Right lobe of liver (tissue), 4 donors: ENCODE measurements around the gene MFSD11.

Experiments used
- CTCF ChIP-seq, 4 donors: fragments of 200-600 bp in 3 of 4; fragments of 450-650 bp in 1 of 4; IDR thresholded peaks; one replicate each; pipeline versions ENCODE4 v1.5.1 to v1.8.0; 2016 to 2022; ENCODE audit warnings: antibody characterized with exemption in 4 of 4, mild to moderate bottlenecking in 2 of 4
- POLR2A ChIP-seq: fragments of 450-650 bp; IDR thresholded peaks from one replicate; pipeline ENCODE4 v1.6.1; 2017; ENCODE audit warnings: antibody characterized with exemption, mild to moderate bottlenecking
- donor health status: DM: no; HTN: no; CAD: no.
- donor health status: DM: no; HTN: no; CAD: no.
- donor health status: DM: no; HTN: yes; CAD: no.

GRCh38 chr17:76707985-76708807, 29.7 kb upstream of the MFSD11 start:
- TF ChIP-seq CTCF (IDR thresholded peaks at IDR 0.05) = no peak
- TF ChIP-seq POLR2A = no peak
